ES-I3 (cell line): ENCODE results near the gene FAF2.
"Not testable (repeated sequence)": the region's sequence is repeated elsewhere in the genome, so short reads cannot be mapped to it uniquely, and the experiment has no call there.

ENCODE experiments used
- H3K36me3 ChIP-seq: 2 replicates; pipeline ENCODE4 v1.6.1; 2013; ENCODE audit warnings: mild to moderate bottlenecking, low read length, control low read depth, moderate library complexity; ENCODE audit not compliant: insufficient read depth
- H3K4me1 ChIP-seq: 2 replicates; pipeline ENCODE4 v1.6.1; 2013; ENCODE audit warnings: mild to moderate bottlenecking, control low read depth, low read length; ENCODE audit not compliant: insufficient read depth
- H3K9ac ChIP-seq: 2 replicates; pipeline ENCODE4 v1.6.1; 2013; ENCODE audit warnings: low read depth, mild to moderate bottlenecking, low read length, moderate library complexity
- H3K9me3 ChIP-seq: 2 replicates; pipeline ENCODE4 v1.6.1; 2013; ENCODE audit warnings: mild to moderate bottlenecking, low read length, moderate library complexity; ENCODE audit not compliant: control insufficient read depth, insufficient read depth

Gene FAF2

DNA sequence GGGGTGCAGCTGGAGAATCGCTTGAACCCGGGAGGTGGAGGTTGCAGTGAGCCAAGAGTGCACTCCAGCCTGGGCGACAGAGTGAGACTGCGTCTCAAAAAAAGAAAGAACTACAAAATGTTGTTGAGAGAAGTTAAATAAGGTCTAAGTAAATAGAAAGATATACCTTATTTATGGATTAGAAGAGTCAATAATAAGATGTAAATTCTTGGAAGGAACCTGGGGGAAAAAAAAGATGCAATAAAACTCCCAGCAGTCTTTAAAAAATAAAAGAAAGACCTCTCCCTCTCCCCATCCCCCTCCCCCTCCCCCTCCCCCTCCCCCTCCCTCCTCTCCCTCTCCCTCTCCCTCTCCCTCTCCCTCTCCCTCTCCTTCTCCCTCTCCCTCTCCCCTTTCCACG lies 15.5 kb upstream of the FAF2 start:
- peaks cover 4% of the 10 kb centered on the region for H3K9me3 ChIP-seq
- no peaks in the 10 kb centered on the region for H3K36me3 ChIP-seq

DNA sequence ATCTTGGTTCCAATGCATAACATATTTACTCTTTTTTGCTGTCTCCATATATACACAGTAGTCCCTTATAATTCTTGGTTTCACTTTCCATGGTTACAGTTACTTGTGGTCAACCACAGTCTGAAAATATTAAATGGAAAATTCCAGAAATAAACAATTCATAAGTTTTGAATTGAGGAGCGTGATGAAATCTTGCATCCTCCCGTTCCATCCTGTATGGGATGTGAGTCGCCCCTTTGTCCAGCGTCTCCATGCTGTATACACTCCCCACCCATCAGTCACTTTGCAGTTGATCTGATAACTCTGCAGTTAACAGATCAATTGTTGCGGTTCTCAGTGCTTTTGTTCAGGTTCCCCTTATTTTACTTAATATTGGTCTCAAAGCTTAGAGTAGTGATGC lies 11.5 kb upstream of the FAF2 start:
- Histone ChIP-seq H3K36me3 (no peaks in the 10 kb centered on the region), H3K9me3 (peaks cover 4% of the 10 kb centered on the region), H3K9ac (no peak overlapping the region), H3K4me1 (peaks cover 4% of the 10 kb centered on the region; the same call in 1 of the 2 replicates)

More for the DNA sequence above, 15.5 kb upstream of the FAF2 start:
- H3K9ac ChIP-seq = no peak overlapping the region
- no peaks in the 10 kb centered on the region for H3K4me1 ChIP-seq

DNA sequence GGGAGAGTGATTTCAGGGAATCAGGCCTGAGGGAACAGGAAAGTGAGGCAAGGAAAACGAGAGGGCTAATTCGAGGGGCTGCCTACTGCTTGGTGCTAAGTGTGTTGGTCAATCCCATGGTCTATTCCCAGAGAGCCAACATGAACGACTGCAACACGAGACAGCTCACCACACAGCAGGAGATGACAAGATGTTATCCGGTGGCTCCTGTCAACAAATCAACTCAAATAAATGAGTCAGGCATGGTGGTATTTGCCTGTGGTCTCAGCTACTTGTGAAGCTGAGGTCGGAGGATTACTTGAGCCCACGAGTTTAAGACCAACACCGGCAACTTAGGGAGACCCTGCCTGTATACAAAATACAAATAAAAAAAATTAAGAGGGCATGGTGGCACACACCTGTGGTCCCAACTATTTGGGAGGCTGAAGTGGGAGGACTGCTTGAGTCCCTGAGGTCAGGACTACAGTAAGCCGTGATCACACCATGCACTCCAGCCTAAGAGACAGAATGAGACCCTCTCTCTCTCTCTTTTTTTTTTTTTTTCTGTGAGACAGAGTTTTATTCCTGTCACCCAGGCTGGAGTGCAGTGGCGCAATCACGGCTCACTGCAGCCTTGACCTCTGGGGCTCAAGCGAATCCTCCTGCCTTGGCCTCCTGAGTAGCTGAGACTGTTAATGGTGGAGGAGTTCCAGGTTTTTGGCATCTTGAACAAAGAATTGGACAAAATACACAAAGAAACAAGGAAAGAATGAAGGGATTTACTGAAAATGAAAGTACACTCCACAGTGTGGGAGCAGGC lies 9.0 kb upstream of the FAF2 start:
- H3K4me1 ChIP-seq = peaks cover 4% of the 10 kb centered on the region; the same call in 1 of the 2 replicates

DNA sequence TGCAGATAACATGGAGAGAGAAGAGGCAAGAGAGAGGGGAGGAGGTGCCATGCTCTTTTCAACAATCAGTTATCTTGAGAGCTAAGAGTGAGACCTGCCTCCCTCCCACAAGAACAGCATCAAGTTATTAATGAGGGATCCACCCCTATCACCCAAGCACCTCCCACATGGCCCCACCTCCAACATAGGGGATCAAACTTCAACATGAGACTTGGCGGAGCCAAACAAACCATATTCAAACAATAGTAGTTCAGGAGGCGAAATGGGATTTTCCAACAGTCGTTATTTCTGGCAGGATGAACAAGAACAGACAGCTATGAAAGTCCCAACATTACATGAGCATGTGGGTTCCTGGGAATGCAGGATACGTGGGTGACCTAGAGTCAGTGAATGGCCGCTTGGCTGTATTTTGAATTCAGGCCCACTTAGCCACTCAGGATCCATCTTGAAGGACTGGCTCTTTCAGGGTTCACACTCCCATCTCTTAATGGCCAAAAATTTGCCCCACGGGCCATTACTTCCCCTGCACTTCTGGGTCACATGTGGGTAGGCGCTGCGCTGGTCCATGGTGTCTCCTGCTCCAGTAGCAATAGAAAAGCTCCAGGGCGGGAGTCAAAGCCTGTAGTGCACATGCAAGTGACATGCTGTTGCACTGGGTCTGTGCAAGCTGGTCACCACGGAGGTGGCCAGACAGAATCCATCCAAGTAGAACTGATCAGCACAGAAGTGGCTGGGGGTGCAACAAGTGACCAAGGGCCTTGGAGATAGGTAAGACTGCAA lies 7.1 kb upstream of the FAF2 start:
- H3K36me3 ChIP-seq = no peaks in the 10 kb centered on the region
- no peaks in the 10 kb centered on the region for H3K9me3 ChIP-seq
- peaks cover 4% of the 10 kb centered on the region; the same call in 1 of the 2 replicates for H3K4me1 ChIP-seq
- H3K9ac ChIP-seq = peak overlapping the region; percentile 35; the same call in 1 of the 2 replicates

More for the DNA sequence above, 9.0 kb upstream of the FAF2 start:
- H3K9me3 ChIP-seq = no peaks in the 10 kb centered on the region
- H3K9ac ChIP-seq = no peak overlapping the region
- H3K36me3 ChIP-seq = no peaks in the 10 kb centered on the region

DNA sequence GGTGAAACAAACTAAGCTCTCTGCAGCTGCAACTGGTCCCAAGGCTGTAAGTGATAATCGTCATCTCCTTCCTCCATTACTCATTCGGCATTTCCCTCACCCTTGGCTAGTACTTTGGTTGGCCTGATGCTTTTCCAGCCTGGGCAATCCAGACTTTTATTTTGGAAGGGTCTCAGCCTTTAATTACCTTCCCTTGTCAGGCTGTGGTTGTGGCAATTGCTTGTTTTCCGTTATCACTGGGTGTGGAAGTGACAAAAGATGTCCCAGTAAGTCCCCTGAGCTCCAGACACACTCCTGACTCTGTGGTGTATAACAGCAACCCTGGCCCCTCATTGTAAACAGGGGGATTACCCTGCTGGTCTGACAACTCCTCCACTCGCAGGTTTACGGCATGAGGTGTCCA lies 6.3 kb upstream of the FAF2 start:
- Histone ChIP-seq H3K4me1 (peaks cover 4% of the 10 kb centered on the region; the same call in 1 of the 2 replicates), H3K36me3 (no peaks in the 10 kb centered on the region), H3K9me3 (no peaks in the 10 kb centered on the region), H3K9ac (peak overlapping the region; percentile 35; the same call in 1 of the 2 replicates)

DNA sequence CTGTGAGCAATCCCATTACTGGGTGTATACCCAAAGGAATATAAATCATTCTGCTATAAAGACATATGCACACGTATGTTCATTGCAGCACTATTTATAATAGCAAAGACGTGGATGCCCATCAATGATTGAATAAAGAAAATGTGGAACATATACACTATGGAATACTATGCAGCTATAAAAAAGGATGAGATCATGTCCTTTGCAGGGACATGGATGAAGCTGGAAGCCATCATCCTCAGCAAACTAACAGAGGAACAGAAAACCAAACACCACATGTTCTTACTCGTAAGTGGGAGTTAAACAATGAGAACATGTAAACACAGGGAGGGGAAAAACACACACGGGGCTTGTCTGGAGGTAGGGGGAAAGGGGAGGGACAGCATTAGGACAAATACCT lies 5.3 kb upstream of the FAF2 start:
- H3K9ac ChIP-seq, H3K4me1 ChIP-seq, H3K9me3 ChIP-seq, H3K36me3 ChIP-seq: not testable (repeated sequence)

DNA sequence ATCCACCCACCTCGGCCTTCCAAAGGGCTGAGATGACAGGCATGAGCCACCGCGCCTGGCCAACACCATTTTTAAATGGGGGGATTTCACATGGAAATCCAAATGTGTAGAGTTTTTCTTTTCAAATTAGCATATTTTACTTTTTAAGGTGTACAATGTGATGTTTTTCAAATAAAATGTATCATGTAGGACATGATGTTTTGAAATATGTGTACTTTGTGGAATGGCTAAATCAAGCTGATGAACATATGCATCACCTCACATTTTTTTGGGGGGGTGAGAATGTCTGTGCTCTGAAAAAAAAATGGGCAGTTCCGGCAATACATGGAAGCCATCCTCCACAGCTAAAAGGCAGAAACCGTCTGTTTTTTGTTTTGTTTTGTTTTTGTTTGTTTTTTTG lies 3.4 kb upstream of the FAF2 start:
- H3K4me1 ChIP-seq = peaks cover 4% of the 10 kb centered on the region; the same call in 1 of the 2 replicates
- H3K36me3 ChIP-seq = no peaks in the 10 kb centered on the region
- no peaks in the 10 kb centered on the region for H3K9me3 ChIP-seq
- no peak overlapping the region; the same call in 1 of the 2 replicates for H3K9ac ChIP-seq

DNA sequence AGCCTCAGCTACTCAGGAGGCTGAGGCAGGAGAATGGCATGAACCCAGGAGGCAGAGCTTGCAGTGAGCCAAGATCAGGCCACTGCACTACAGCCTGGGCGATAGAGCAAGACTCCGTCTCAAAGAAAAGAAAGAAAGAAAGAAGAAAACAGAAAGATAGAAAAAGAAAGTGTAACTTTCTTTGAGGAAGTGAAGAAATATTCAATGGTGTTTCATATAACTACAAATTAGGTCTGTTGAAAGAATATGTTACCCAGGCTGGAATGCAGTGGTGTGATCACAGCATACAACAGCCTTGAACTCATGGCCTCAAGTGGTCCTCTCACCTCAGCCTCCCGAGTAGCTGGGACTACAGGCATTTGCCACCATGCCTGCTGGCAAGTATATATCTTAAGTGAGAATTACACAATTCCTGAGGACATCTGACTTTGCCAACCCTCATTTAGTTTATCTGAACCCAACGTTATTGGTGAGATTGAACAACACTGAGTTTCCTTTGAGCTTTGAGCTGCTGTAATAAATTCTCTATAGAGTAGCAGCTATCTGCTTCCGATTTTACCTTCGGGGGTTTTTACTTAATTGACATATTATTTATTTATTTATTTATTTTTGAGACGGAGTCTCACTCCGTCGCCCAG lies 2.0 kb upstream of the FAF2 start:
- Histone ChIP-seq H3K4me1 (peaks cover 4% of the 10 kb centered on the region; the same call in 1 of the 2 replicates), H3K36me3 (no peaks in the 10 kb centered on the region), H3K9me3 (no peaks in the 10 kb centered on the region), H3K9ac (no peak overlapping the region)

DNA sequence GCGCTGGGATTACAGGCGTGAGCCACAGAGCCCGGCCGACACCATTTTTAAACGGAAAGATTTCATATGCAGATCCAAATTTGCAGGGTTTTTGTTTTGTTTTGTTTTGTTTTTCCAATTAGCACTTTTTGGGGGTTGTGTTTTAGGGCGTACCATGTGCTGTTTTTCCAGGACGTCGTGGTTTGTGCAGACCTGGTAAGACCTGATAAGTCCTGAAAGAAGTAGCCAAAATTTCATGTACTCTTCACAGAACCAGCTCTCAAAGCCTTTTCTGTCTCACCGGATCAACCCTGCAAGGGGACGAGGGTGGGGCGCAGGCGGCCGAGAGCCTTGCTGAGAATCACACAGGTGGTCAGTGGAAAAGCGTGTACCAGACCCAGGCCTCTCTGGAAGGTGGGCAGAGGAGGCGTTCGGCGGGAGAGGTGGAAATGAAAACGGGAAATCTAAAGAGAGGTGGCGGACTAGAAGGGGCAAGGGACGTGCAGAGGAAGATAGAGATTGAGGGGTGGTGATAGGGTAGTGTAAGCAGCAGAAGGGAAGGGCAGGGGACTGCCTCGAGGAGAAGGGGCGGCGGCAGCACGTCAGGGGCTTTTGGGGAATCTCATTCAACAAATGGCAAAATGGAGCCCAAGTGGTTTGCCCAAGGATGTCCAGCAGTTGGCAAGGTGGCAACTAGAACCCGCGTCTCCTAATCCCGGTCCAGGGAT lies 1.1 kb upstream of the FAF2 start:
- Histone ChIP-seq H3K36me3 (no peaks in the 10 kb centered on the region), H3K9me3 (no peaks in the 10 kb centered on the region), H3K9ac (peak overlapping the region; percentile 57), H3K4me1 (no peaks in the 10 kb centered on the region)

DNA sequence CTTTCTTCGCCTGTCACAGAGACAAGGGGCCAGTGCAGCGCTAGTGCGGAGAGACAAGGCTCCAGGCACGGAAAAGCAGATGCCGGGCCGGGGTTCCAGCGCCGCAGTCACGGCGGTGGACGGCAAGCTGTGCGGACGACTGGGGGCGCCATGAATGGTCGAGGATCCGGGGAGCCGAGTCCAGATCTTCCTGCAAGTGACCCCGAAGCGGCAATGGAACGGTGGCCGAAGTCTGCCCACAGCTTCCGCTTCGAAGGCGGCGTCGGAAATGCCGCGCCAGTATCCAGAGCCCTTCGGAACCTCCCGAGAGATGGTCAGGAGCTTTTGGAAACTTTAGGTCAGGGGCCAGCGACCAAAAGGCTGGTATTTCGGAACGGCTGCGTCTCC lies 601 bp upstream of the FAF2 start:
- Histone ChIP-seq H3K36me3 (no peaks in the 10 kb centered on the region), H3K4me1 (no peaks in the 10 kb centered on the region), H3K9ac (peak overlapping the region; percentile 57), H3K9me3 (no peaks in the 10 kb centered on the region)

DNA sequence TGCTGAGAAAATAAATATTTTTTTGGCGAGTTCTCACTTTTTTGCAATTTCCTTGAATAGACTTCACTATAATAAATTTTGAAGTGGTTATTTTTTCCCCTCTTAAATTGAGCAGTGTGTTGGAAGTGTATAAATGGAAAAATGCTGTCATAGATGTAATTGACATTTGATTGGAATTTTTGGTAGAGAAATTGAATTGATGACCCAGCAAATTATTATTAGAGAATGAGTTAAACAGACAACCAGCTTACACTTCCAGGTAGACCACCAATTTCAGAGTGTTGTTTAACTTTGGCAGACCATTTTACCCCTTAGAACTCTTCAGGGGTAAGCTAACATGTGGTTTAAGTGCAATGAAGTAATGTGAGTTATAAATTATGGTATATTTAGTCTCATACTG lies 1.9 kb downstream of the FAF2 start:
- Histone ChIP-seq H3K9ac (no peak overlapping the region), H3K9me3 (no peaks in the 10 kb centered on the region), H3K36me3 (peaks cover 4% of the 10 kb centered on the region; the same call in 1 of the 2 replicates), H3K4me1 (no peaks in the 10 kb centered on the region)

DNA sequence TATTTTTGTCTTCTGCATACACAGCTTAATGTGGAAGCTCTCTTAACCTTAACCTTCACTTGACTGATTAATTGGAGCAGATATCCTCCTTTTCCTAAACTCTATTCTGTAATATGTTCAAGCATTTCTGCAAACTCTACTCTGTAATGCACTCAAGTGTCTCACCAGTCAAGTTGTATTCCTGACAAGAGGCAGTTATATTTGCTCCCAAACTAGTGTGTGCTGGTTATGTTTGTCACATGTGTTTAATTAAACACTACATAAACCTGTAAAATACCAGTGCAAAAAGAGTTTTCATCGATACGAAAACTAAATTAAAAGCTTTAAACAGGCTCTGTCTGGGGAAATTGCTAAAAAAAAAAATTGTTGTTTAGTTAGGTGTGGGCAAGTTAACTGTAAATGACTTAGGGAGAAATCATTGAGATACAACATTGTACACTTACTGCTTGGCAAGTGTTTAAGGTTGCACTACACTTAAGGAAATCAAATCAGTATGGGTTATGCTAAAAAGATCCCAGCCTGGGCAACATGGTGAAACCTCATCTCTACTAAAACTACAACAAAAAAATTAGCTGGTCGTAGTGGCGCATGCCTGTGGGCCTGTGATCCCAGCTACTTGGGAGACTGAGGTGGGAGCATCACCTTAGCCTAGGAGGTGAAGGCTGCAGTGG lies 6.7 kb downstream of the FAF2 start:
- Histone ChIP-seq H3K4me1 (no peaks in the 10 kb centered on the region), H3K36me3 (peaks cover 4% of the 10 kb centered on the region; the same call in 1 of the 2 replicates), H3K9me3 (no peaks in the 10 kb centered on the region), H3K9ac (no peak overlapping the region)

DNA sequence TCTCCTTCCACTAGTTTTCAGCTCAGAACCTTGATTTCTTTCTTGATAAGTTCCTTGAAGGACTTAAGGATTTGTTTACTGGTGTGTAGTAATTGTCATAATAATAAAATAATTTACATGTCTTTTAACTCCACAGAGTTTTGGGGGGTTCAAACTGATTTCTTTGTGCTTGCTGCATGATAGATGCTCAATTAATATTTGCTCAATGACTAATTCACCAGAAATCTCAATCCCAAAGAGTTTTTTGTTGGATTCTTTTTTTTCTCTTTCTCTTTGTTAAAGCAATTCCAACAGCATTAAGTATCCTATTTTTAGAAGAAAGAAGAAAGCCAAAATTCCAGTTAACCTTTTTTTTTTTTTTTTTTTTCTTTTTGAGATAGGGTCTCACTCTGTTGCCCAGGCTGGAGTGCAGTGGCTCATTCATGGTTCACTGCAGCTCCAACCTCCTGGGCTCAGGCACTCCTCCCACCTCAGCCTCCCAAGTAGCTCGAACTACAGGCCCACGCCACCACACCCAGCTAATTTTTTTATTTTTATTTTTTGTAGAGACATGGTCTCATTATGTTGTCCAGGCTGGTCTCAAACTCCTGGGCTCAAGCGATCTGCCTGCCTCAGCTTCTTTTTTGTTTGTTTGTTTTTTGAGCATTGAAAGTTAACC lies 10.8 kb downstream of the FAF2 start:
- H3K9me3 ChIP-seq = no peaks in the 10 kb centered on the region
- no peak overlapping the region for H3K9ac ChIP-seq
- H3K36me3 ChIP-seq = no peaks in the 10 kb centered on the region; the same call in 1 of the 2 replicates
- no peaks in the 10 kb centered on the region for H3K4me1 ChIP-seq
